Ascending aorta (tissue), 2 donors: Measurements from ENCODE around the gene FAT2. TPM values are rescaled to one million over a fixed set of nuclear protein-coding genes. Genes with fewer than 3 reads are reported as not detected.

Experiments
- DNase-seq, 2 donors: peaks; one replicate each; pipeline ENCODE4 v3.0.0-alpha.2; 2019; ENCODE audit warnings: low spot score in 2 of 2
- H3K27ac ChIP-seq, 2 donors: fragments of 200-600 bp; sonication (generic); one replicate each; pipeline ENCODE4 v1.5.1; 2016 to 2017; ENCODE audit warnings: mild to moderate bottlenecking in 1 of 2
- H3K27me3 ChIP-seq: fragments of 200-600 bp; sonication (generic); one replicate; pipeline ENCODE4 v1.5.1; 2017
- H3K36me3 ChIP-seq, 2 donors: fragments of 200-600 bp; sonication (generic); one replicate each; pipeline ENCODE4 v1.5.1; 2016
- H3K4me1 ChIP-seq, 2 donors: fragments of 200-600 bp; sonication (generic); one replicate each; pipeline ENCODE4 v1.5.1; 2016 to 2017; ENCODE audit warnings: mild to moderate bottlenecking in 1 of 2
- H3K4me3 ChIP-seq, 2 donors: fragments of 200-600 bp; sonication (generic); one replicate each; pipeline ENCODE4 v1.5.1; 2016 to 2017; ENCODE audit warnings: mild to moderate bottlenecking in 1 of 2
- H3K9me3 ChIP-seq, 2 donors: fragments of 200-600 bp; sonication (generic); one replicate each; pipeline ENCODE4 v1.5.1; 2016
- intact Hi-C: fragments of 100-400 bp; cut with DNase I; formaldehyde crosslinking; loops from one replicate; pipeline ENCODE4 v1.15.1; 2023
- total RNA-seq: library from RNA; depleted of rRNA; stranded (reverse); fragments of >200 nt; gene quantifications from one replicate; pipeline ENCODE4 v1.1.0, GENCODE V29; 2016
- TF ChIP-seq, protein P1 (sequence below), 3 experiments: fragments of 200-600 bp in 2 of 3; fragments of 450-650 bp in 1 of 3; sonication (generic) in 2 of 3; IDR thresholded peaks; one replicate each; pipeline ENCODE4 v1.5.1; 2016 to 2019; ENCODE audit warnings: antibody characterized with exemption in 3 of 3, mild to moderate bottlenecking in 1 of 3, moderate library complexity in 1 of 3

The FAT2 gene
- total RNA-seq, 1 donor from 2014 or later, result not detected

DNA sequence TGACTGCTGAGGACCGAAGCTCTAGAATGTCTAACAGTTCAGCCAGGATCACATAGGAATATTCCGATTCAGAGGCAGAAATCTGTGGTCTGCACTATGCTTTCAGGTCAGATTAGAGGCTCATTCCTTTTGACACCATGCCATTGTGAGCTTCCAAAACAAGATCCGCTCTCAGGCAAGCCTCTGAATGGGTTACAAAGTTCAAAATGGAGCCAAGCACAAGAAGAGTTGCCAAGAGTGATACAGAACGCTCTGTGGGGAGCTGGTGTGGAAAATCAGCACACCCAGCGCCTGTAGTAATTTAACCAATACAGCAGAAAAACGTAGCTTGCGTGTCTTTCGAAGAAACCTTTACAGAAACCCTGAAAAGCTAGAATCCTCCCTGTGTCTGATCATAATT lies 33.3 kb upstream of the FAT2 start:
- intact Hi-C loops, result no loop called here

DNA sequence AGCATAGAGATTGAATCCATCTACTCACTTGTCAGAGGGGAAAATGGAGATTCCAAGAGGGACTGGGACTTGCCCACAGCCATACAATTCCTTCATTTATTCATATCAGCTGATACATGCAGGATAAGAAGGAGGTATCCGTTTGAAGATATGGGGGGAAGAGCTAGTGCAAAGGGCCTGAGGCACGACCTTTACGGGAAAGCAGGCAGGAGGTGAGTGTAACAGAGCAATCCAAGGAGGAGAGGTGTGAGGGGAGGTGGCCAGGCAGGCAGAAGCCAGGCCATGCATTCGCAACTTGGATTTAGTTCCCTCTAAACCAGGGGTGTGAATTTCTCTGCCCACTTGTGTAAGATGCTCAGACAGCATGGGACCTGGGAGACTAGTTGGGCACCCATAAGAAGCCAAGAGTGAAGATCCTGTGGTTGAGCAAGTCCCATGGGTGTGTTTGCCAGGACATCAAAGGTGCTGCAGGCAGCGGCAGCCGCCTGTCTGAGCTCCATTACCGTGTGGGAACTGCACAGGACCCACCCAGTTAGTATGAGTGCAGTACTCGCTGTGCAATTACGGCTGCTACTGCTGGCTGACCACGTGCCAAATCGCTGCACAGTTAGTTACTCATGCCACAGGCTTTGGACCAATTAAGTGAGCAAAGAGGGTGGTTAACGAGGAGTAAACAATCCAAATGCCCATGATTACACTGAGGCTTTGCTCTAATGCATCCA lies 31.4 kb upstream of the FAT2 start:
- no peaks in the 10 kb centered on the region for H3K4me1 ChIP-seq
- TF ChIP-seq, protein P1, sequence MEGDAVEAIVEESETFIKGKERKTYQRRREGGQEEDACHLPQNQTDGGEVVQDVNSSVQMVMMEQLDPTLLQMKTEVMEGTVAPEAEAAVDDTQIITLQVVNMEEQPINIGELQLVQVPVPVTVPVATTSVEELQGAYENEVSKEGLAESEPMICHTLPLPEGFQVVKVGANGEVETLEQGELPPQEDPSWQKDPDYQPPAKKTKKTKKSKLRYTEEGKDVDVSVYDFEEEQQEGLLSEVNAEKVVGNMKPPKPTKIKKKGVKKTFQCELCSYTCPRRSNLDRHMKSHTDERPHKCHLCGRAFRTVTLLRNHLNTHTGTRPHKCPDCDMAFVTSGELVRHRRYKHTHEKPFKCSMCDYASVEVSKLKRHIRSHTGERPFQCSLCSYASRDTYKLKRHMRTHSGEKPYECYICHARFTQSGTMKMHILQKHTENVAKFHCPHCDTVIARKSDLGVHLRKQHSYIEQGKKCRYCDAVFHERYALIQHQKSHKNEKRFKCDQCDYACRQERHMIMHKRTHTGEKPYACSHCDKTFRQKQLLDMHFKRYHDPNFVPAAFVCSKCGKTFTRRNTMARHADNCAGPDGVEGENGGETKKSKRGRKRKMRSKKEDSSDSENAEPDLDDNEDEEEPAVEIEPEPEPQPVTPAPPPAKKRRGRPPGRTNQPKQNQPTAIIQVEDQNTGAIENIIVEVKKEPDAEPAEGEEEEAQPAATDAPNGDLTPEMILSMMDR (IDR thresholded peaks at IDR 0.05), result no peak
- DNase-seq, result no peak
- H3K4me3 ChIP-seq, result no peak overlapping the region
- H3K9me3 ChIP-seq, result no peaks in the 10 kb centered on the region
- no peaks in the 10 kb centered on the region for H3K27me3 ChIP-seq
- H3K36me3 ChIP-seq, result no peaks in the 10 kb centered on the region
- no peak overlapping the region for H3K27ac ChIP-seq
- intact Hi-C loops, result no loop called here

More for the DNA sequence above, 33.3 kb upstream of the FAT2 start:
- DNase-seq, result no peak
- Histone ChIP-seq H3K4me3 (no peak overlapping the region), H3K27ac (no peak overlapping the region), H3K9me3 (no peaks in the 10 kb centered on the region), H3K4me1 (no peaks in the 10 kb centered on the region), H3K27me3 (no peaks in the 10 kb centered on the region), H3K36me3 (no peaks in the 10 kb centered on the region)
- TF ChIP-seq, protein P1 (IDR thresholded peaks at IDR 0.05), result no peak

DNA sequence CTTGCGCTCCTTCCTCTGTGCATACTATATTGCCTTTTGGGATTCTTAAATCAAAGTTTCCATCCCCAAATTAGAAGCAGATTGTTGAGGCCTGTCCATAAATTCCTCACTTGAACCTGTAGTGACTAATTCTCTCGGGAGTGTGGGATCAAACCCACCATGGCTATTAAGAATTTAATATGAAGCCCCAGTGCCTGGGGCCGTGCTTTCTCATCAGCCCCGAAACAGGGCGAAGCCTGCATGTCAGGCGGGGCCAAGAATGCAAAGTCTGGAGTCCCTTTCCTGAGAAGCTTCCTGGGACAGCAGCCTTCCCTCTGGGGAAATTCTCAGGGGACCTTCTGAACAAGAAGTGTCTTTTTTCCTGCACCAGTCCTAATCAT lies 29.3 kb upstream of the FAT2 start:
- Histone ChIP-seq H3K9me3 (no peaks in the 10 kb centered on the region), H3K4me1 (no peaks in the 10 kb centered on the region), H3K27me3 (no peaks in the 10 kb centered on the region), H3K4me3 (no peak overlapping the region), H3K27ac (no peak overlapping the region), H3K36me3 (no peaks in the 10 kb centered on the region)
- DNase-seq, result no peak
- intact Hi-C loops, result no loop called here
- TF ChIP-seq, protein P1 (IDR thresholded peaks at IDR 0.05), result no peak

DNA sequence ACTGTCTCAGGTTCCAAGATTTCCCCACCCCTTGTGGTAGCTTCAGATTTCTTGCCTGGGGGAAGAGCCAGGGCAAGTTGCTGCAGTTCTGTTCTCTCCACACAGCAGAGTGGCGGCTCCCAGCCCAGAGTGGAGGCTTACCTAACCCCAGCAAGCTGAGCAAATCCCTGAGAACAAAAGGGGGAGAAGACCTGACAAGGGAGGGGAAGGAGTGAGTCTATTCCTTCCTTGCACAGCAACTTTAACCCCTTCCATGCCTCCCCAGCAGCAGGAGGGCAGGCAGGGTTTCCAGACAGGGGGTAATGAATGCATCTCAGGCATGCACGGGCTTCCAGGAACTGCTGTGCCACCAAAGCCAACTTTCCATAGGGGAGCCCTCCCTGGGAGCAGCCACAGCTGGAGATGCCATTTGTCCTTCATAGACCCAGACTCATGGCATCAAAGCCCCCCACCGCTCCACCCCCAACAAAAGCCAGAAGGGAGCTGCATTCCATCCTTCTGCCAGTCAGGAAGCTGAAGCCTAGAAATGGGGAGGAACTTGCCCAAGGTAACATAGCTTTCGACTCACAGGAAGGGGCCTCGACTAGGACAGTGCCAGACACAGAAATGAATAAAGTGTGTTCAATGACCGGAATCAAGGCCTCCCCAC lies 28.8 kb upstream of the FAT2 start:
- intact Hi-C loops, result no loop called here
- no peak for DNase-seq
- H3K4me1 ChIP-seq, result no peaks in the 10 kb centered on the region
- H3K27me3 ChIP-seq, result no peaks in the 10 kb centered on the region
- no peaks in the 10 kb centered on the region for H3K36me3 ChIP-seq
- H3K9me3 ChIP-seq, result no peaks in the 10 kb centered on the region
- no peak overlapping the region for H3K27ac ChIP-seq
- TF ChIP-seq, protein P1 (IDR thresholded peaks at IDR 0.05), result no peak
- no peak overlapping the region for H3K4me3 ChIP-seq

DNA sequence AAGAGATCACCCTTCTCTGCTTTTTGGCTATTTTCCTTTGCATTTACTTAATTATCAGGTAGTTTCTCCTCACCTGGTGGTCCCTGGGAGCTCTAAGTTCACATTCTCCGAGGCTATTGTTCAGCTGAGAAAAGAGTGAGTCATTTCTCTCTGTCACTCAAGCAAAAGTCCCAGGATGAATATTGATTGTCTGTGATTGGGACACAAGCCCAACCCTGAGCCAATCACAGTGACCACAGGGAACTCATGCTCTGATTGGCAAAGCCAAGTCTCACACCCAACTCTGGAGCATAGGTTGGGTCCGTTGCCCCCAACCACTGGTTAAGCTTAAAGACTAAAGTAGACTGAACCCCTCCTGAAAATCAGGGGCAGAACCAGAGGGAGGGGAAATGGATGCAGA lies 27.8 kb upstream of the FAT2 start:
- intact Hi-C loops, result no loop called here
- no peak overlapping the region for H3K4me3 ChIP-seq
- no peak for DNase-seq

More for the DNA sequence above, 27.8 kb upstream of the FAT2 start:
- no peaks in the 10 kb centered on the region for H3K4me1 ChIP-seq
- no peaks in the 10 kb centered on the region for H3K9me3 ChIP-seq
- TF ChIP-seq, protein P1 (IDR thresholded peaks at IDR 0.05), result no peak
- no peak overlapping the region for H3K27ac ChIP-seq
- no peaks in the 10 kb centered on the region for H3K36me3 ChIP-seq
- no peaks in the 10 kb centered on the region for H3K27me3 ChIP-seq
